ENCODE measurements around the gene WWOX. TPM values are rescaled to one million over a fixed set of nuclear protein-coding genes. Genes with fewer than 3 reads are reported as not detected.

Gene WWOX
- total and polyA plus RNA-seq, 2 of the 8 experiments (the other 6 are each of a cell fraction or from before 2014, with no cell fraction given), result 5.4 to 16.7 TPM

DNA sequence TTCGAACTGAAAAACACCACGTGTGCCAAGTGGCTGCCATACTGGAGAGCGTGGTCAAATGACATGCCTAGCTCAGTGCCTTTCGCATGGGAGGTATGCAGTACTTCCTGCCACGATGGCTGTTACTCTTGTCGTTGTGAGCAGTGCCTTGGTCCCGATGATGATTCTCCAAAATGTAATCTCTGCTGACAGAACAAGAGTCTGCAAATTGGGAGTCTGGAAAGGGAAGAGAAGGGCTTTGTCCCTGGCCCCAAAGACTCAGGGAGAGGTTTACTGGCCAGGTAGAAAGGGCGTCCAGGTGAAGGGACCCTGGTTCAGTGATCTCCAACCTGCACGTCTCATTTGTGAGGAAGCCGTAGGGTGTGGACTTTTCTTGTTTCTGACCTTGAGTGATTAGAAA is 336.6 kb downstream of the WWOX start:
- Histone ChIP-seq H2BK15ac (ENCODE audit: low read length) (no peak overlapping the region), H3K23ac (ENCODE audit: insufficient read length) (no peak overlapping the region), H3K4me1 (replicated peaks in 1 of 4; ENCODE audit: control insufficient read depth in 3 of 4, insufficient read depth in 4 of 4, low read length in 3 of 4) (no peaks in the 10 kb centered on the region), H2BK12ac (ENCODE audit: low read depth, low read length) (no peak overlapping the region), H3K14ac (ENCODE audit: insufficient read length) (no peak overlapping the region), H3K27ac (ENCODE audit: low read depth, low read length) (no peak overlapping the region), H3K9me3 (ENCODE audit: insufficient read depth in 2 of 2, low read depth in 1 of 2, low read length in 1 of 2) (no peaks in the 10 kb centered on the region), H4K20me1 (replicated peaks in 1 of 2; ENCODE audit: control insufficient read depth in 1 of 2, insufficient read depth in 2 of 2, low read length in 2 of 2) (no peaks in the 10 kb centered on the region), H3K79me1 (ENCODE audit: low read depth, low read length) (no peaks in the 10 kb centered on the region), H3K18ac (ENCODE audit: extremely low read depth, low read length) (no peak overlapping the region), H3K56ac (replicated peaks; ENCODE audit: insufficient read length, low read depth, low read length) (no peak overlapping the region), H4K5ac (ENCODE audit: insufficient read length, low read depth, low read length) (no peak overlapping the region), H3K4ac (replicated peaks; ENCODE audit: insufficient read length, low read depth, low read length) (no peak overlapping the region), H2BK20ac (ENCODE audit: low read length) (no peak overlapping the region), H3K4me3 (ENCODE audit: extremely low read depth in 1 of 4, insufficient read depth in 2 of 4, low read depth in 3 of 4, low read length in 4 of 4) (no peak overlapping the region), H3K9ac (replicated peaks in 1 of 4; ENCODE audit: extremely low read depth in 1 of 4, low read depth in 3 of 4, low read length in 3 of 4) (no peak overlapping the region), H4K8ac (ENCODE audit: extremely low read depth, insufficient read depth, low read length) (no peak overlapping the region), H3K79me2 (ENCODE audit: control insufficient read depth in 1 of 2, insufficient read depth in 2 of 2, low read length in 2 of 2) (no peaks in the 10 kb centered on the region), H3K27me3 (replicated peaks in 1 of 4; ENCODE audit: control insufficient read depth in 3 of 4, extremely low read depth in 1 of 4, insufficient read depth in 3 of 4, low read length in 3 of 4) (no peaks in the 10 kb centered on the region), H3K4me2 (ENCODE audit: insufficient read depth in 1 of 2, low read depth in 2 of 2, low read length in 2 of 2) (no peak overlapping the region), H4K91ac (replicated peaks; ENCODE audit: insufficient read length, low read length) (no peak overlapping the region), H2BK120ac (replicated peaks; ENCODE audit: low read depth, low read length) (no peak overlapping the region), H3K23me2 (ENCODE audit: low read depth, low read length) (no peaks in the 10 kb centered on the region), H2AFZ (ENCODE audit: low read length) (no peak overlapping the region), H3K36me3 (ENCODE audit: control insufficient read depth in 2 of 4, insufficient read depth in 4 of 4, low read length in 3 of 4) (no peaks in the 10 kb centered on the region), H2BK5ac (ENCODE audit: low read depth, low read length) (no peak overlapping the region), H2AK5ac (ENCODE audit: low read depth, low read length) (no peak overlapping the region)
- CTCF ChIA-PET (ENCODE audit: partially characterized antibody), result interaction anchor here (0.7 to 3.3 kb wide), 23 partner anchors 9 to 935 kb away, joined by 3 to 22 read pairs (median 3); no protein-coding TSS in a partner anchor
- TF ChIP-seq BACH1 (IDR thresholded peaks at IDR 0.05; ENCODE audit: low read length) (no peak), RFX5 (IDR thresholded peaks at IDR 0.05; ENCODE audit: borderline replicate concordance, low read depth, low read length) (no peak), SIX5 (IDR thresholded peaks at IDR 0.05; ENCODE audit: low read depth, low read length) (no peak), GABPA (IDR thresholded peaks at IDR 0.05; ENCODE audit: borderline replicate concordance, insufficient read depth, low read length) (no peak)
- 93% methylated on average over 10 of the region's 10 CpGs; no CpG with 5 or more reads in 1 of the 2 experiments for WGBS, 2 experiments (ENCODE audit: extremely low coverage in 1 of 2, insufficient coverage in 1 of 2, insufficient read length in 1 of 2, insufficient replicate concordance in 2 of 2, low coverage in 1 of 2, low lambda C conversion rate in 2 of 2, missing lambda C conversion rate in 1 of 2)
- DNase-seq (ENCODE audit: low read depth in 1 of 2, low spot score in 2 of 2) (peak in 1 of 2 experiments; percentile 14), FAIRE-seq (no peak)
- POLR2A ChIA-PET (ENCODE audit: partially characterized antibody), result no interaction called here

All from H1 (cell line).